ENCODE measurements around the gene IRF9.

DNA sequence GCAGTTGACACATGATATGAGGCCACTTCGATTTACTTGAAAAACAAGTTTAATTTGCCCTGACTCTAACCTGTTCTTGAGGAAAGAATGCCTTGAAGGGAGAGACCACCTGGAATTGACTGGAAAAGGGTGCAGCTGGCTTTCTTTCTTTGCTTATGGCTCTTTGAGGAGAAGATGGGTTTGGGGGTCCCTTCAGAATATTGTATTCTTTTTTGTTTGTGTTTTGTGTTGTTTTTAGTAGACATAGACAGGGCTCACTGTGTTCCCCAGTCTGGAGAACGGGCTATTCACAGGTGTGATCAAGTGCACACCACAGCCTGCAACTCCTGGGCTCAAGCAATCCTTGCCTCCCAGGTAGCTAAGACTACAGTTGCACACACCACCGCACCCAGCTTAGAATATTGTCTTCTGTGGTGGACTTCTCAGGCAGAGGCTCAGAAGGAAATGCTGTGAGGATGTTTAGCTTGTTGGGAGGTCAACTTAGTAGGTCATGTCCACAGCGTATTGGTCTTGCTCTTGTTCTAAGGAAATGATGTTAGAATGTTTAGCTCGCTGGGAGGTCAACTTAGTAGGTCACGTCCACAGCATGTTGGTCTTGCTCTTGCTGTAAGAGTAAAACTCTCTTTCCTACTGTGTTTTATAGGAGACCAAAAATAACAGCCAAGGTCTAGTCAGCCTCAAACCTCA is 44.8 kb upstream of the IRF9 start:
- TF ChIP-seq, protein P1, sequence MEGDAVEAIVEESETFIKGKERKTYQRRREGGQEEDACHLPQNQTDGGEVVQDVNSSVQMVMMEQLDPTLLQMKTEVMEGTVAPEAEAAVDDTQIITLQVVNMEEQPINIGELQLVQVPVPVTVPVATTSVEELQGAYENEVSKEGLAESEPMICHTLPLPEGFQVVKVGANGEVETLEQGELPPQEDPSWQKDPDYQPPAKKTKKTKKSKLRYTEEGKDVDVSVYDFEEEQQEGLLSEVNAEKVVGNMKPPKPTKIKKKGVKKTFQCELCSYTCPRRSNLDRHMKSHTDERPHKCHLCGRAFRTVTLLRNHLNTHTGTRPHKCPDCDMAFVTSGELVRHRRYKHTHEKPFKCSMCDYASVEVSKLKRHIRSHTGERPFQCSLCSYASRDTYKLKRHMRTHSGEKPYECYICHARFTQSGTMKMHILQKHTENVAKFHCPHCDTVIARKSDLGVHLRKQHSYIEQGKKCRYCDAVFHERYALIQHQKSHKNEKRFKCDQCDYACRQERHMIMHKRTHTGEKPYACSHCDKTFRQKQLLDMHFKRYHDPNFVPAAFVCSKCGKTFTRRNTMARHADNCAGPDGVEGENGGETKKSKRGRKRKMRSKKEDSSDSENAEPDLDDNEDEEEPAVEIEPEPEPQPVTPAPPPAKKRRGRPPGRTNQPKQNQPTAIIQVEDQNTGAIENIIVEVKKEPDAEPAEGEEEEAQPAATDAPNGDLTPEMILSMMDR (IDR thresholded peaks at IDR 0.05), result no peak
- TF ChIP-seq POLR2A (IDR thresholded peaks at IDR 0.05), result no peak
